GM12875 (cell line): Measurements from ENCODE around the gene SETD3.

Experiments
- H3K4me3 ChIP-seq: one replicate; pipeline ENCODE4 v1.5.1; 2011; ENCODE audit warnings: low read depth, low read length, control low read depth
- TF ChIP-seq, protein P1 (sequence below): IDR thresholded peaks from 2 replicates; pipeline ENCODE4 v1.5.1; 2011; ENCODE audit warnings: low read depth, mild to moderate bottlenecking, control low read depth, inconsistent platforms, low read length, moderate library complexity, borderline replicate concordance; ENCODE audit not compliant: insufficient read depth

Gene SETD3

GRCh38 chr14:99360774-99361595, 119.7 kb downstream of the SETD3 start:
- no peak overlapping the region for H3K4me3 ChIP-seq
- TF ChIP-seq, protein P1, sequence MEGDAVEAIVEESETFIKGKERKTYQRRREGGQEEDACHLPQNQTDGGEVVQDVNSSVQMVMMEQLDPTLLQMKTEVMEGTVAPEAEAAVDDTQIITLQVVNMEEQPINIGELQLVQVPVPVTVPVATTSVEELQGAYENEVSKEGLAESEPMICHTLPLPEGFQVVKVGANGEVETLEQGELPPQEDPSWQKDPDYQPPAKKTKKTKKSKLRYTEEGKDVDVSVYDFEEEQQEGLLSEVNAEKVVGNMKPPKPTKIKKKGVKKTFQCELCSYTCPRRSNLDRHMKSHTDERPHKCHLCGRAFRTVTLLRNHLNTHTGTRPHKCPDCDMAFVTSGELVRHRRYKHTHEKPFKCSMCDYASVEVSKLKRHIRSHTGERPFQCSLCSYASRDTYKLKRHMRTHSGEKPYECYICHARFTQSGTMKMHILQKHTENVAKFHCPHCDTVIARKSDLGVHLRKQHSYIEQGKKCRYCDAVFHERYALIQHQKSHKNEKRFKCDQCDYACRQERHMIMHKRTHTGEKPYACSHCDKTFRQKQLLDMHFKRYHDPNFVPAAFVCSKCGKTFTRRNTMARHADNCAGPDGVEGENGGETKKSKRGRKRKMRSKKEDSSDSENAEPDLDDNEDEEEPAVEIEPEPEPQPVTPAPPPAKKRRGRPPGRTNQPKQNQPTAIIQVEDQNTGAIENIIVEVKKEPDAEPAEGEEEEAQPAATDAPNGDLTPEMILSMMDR, result no peak

- no peak overlapping the region for H3K4me3 ChIP-seq
- TF ChIP-seq, protein P1, result no peak
These were observed 120.8 kb downstream of the SETD3 start for GRCh38 chr14:99359906-99360305.

- no peak overlapping the region for H3K4me3 ChIP-seq
- TF ChIP-seq, protein P1, result no peak
These were observed 122.7 kb downstream of the SETD3 start for GRCh38 chr14:99357916-99358390.

- no peak overlapping the region for H3K4me3 ChIP-seq
- TF ChIP-seq, protein P1, result no peak
These were observed 123.3 kb downstream of the SETD3 start for GRCh38 chr14:99357151-99357915.

DNA sequence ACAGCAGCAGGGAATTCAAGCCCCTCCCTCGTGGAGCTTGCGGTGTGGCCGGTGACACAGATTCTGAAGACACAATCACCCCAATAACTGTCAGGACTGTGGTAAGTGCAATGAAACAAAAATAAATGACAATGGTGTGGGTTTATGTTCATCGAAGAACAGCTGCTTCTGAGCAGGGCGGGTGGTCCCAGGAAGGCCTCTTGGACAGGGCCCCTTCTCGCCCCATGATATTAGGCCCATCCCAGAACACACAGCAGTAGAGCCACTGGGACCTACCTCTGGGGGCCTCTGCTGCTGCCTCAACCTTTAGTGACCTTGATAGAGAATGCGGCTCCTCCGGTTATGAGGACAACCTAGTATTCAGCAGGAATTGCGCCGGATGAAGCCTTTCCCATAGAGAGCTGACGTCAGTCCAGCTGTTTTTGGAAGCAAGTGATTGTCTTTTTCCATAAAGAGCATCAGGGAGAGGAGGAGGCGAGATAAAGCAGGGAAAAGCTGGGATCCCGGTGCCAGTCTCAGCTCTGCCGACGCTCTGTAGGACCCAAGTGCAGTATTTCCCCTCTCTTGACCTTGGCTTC, 124.5 kb downstream of the SETD3 start:
- no peak overlapping the region for H3K4me3 ChIP-seq
- TF ChIP-seq, protein P1, result no peak

GRCh38 chr14:99354166-99354875, 126.3 kb downstream of the SETD3 start:
- TF ChIP-seq, protein P1, result no peak

More at GRCh38 chr14:99354166-99354875, 126.3 kb downstream of the SETD3 start:
- no peak overlapping the region for H3K4me3 ChIP-seq
